ENCODE data around the gene ZNHIT1. TPM values are rescaled to one million over a fixed set of nuclear protein-coding genes. Genes with fewer than 3 reads are reported as not detected.

The ZNHIT1 gene
- total and polyA plus RNA-seq, 4 donors, result 49.2 to 167 (median 70.9) TPM

GRCh38 chr7:101208794-101209193 lies 9.2 kb upstream of the ZNHIT1 start:
- no peaks in the 10 kb centered on the region for H3K9me3 ChIP-seq (ENCODE audit: control insufficient read depth in 4 of 4, insufficient read depth in 3 of 4, low read length in 3 of 4)
- no peaks in the 10 kb centered on the region for H3K4me1 ChIP-seq (ENCODE audit: control insufficient read depth in 5 of 5, insufficient read depth in 5 of 5, low read length in 5 of 5)
- H3K27ac ChIP-seq (ENCODE audit: low read depth in 1 of 2, low read length in 1 of 2), result no peak overlapping the region
- peaks cover 0 to under 1% (median 0%) of the 10 kb centered on the region in 3 donors for H3K27me3 ChIP-seq (ENCODE audit: control insufficient read depth in 3 of 3, insufficient read depth in 3 of 3, low read length in 2 of 3)
- ATAC-seq (ENCODE audit: insufficient read depth, low FRiP score), result no peak
- TF ChIP-seq, protein P1, sequence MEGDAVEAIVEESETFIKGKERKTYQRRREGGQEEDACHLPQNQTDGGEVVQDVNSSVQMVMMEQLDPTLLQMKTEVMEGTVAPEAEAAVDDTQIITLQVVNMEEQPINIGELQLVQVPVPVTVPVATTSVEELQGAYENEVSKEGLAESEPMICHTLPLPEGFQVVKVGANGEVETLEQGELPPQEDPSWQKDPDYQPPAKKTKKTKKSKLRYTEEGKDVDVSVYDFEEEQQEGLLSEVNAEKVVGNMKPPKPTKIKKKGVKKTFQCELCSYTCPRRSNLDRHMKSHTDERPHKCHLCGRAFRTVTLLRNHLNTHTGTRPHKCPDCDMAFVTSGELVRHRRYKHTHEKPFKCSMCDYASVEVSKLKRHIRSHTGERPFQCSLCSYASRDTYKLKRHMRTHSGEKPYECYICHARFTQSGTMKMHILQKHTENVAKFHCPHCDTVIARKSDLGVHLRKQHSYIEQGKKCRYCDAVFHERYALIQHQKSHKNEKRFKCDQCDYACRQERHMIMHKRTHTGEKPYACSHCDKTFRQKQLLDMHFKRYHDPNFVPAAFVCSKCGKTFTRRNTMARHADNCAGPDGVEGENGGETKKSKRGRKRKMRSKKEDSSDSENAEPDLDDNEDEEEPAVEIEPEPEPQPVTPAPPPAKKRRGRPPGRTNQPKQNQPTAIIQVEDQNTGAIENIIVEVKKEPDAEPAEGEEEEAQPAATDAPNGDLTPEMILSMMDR (IDR thresholded peaks at IDR 0.05; ENCODE audit: control extremely low read depth, extremely low read depth), result no peak
- 90 to 94% methylated on average over 14 of the region's 14 CpGs for WGBS, 2 donors
- no peak for DNase-seq
- peaks cover 8 to 59% (median 12%) of the 10 kb centered on the region in 4 donors for H3K36me3 ChIP-seq (ENCODE audit: control insufficient read depth in 4 of 4, insufficient read depth in 4 of 4, low read length in 4 of 4)
- H3K4me3 ChIP-seq, result no peak overlapping the region
- no peak overlapping the region for H3K9ac ChIP-seq (ENCODE audit: insufficient read depth in 1 of 2, low read length in 2 of 2)

DNA sequence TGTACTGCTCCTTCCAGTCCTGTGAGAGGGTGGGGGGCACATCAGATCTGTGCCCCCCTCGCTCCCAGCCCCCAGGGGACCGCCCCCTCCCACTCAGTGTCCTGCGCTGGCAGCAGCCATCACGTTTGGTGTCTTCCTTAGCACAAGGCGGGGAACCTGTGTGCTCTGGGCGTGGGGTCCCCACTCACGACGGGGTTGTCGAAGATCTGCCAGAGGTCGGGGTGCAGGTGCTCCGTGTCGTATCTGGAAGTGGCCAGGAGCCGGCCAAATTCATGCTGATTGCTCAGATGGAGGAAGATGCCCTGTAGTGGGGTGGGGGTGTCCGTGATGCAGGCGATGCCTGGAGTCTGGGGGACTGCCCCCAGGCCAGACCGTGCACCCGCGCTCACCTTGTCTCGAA lies 7.8 kb upstream of the ZNHIT1 start:
- WGBS, 2 donors, result 95 to 97% methylated on average over 19 of the region's 19 CpGs
- Histone ChIP-seq H3K4me3 (no peak overlapping the region), H3K27me3 (ENCODE audit: control insufficient read depth in 3 of 3, insufficient read depth in 3 of 3, low read length in 2 of 3) (no peaks in the 10 kb centered on the region), H3K9me3 (ENCODE audit: control insufficient read depth in 4 of 4, insufficient read depth in 3 of 4, low read length in 3 of 4) (no peaks in the 10 kb centered on the region), H3K27ac (ENCODE audit: low read depth in 1 of 2, low read length in 1 of 2) (no peak overlapping the region), H3K4me1 (ENCODE audit: control insufficient read depth in 5 of 5, insufficient read depth in 5 of 5, low read length in 5 of 5) (no peaks in the 10 kb centered on the region), H3K9ac (ENCODE audit: insufficient read depth in 1 of 2, low read length in 2 of 2) (no peak overlapping the region), H3K36me3 (ENCODE audit: control insufficient read depth in 4 of 4, insufficient read depth in 4 of 4, low read length in 4 of 4) (peaks cover 10 to 63% (median 12%) of the 10 kb centered on the region in 4 donors)
- ATAC-seq (ENCODE audit: insufficient read depth, low FRiP score) (no peak), DNase-seq (no peak)
- TF ChIP-seq, protein P1 (IDR thresholded peaks at IDR 0.05; ENCODE audit: control extremely low read depth, extremely low read depth), result no peak

DNA sequence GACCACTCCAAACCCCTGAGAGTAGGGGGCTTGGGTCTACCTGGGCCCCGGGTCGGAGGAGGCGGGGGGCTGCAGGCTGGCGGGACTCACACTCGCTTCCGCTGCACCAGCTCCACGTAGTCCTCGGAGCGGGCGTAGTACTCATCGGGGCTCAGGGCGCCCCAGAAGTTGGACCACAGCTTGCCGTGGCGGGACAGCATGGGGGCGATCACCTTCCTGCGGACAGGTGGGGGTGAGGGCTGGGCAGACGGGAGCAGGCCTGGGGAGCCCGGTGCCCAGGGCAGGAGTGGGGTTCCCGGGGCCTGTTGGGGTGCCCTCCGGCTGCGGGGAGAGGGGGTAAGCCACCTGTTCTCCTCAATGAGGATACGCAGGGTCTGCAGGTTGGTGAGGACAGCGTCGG lies 6.5 kb upstream of the ZNHIT1 start:
- ATAC-seq (ENCODE audit: insufficient read depth, low FRiP score) (no peak), DNase-seq (no peak)
- no peaks in the 10 kb centered on the region for H3K9me3 ChIP-seq (ENCODE audit: control insufficient read depth in 4 of 4, insufficient read depth in 3 of 4, low read length in 3 of 4)
- no peak overlapping the region for H3K4me3 ChIP-seq
- no peaks in the 10 kb centered on the region for H3K27me3 ChIP-seq (ENCODE audit: control insufficient read depth in 3 of 3, insufficient read depth in 3 of 3, low read length in 2 of 3)
- no peak overlapping the region for H3K9ac ChIP-seq (ENCODE audit: insufficient read depth in 1 of 2, low read length in 2 of 2)
- TF ChIP-seq, protein P1 (IDR thresholded peaks at IDR 0.05; ENCODE audit: control extremely low read depth, extremely low read depth), result no peak
- H3K36me3 ChIP-seq (ENCODE audit: control insufficient read depth in 4 of 4, insufficient read depth in 4 of 4, low read length in 4 of 4), result peaks cover 11 to 61% (median 14%) of the 10 kb centered on the region in 4 donors
- 97% methylated on average over 24 of the region's 24 CpGs for WGBS, 2 donors
- no peak overlapping the region for H3K27ac ChIP-seq (ENCODE audit: low read depth in 1 of 2, low read length in 1 of 2)
- H3K4me1 ChIP-seq (ENCODE audit: control insufficient read depth in 5 of 5, insufficient read depth in 5 of 5, low read length in 5 of 5), result peaks cover 0 to 7% (median 5%) of the 10 kb centered on the region in 5 donors

- DNase-seq (no peak), ATAC-seq (ENCODE audit: insufficient read depth, low FRiP score) (no peak)
- no peaks in the 10 kb centered on the region for H3K27me3 ChIP-seq (ENCODE audit: control insufficient read depth in 3 of 3, insufficient read depth in 3 of 3, low read length in 2 of 3)
- H3K4me1 ChIP-seq (ENCODE audit: control insufficient read depth in 5 of 5, insufficient read depth in 5 of 5, low read length in 5 of 5), result peaks cover 0 to 10% (median 7%) of the 10 kb centered on the region in 5 donors
- no peaks in the 10 kb centered on the region for H3K9me3 ChIP-seq (ENCODE audit: control insufficient read depth in 4 of 4, insufficient read depth in 3 of 4, low read length in 3 of 4)
- H3K4me3 ChIP-seq, result no peak overlapping the region
- H3K9ac ChIP-seq (ENCODE audit: insufficient read depth in 1 of 2, low read length in 2 of 2), result no peak overlapping the region
- TF ChIP-seq, protein P1 (IDR thresholded peaks at IDR 0.05; ENCODE audit: control extremely low read depth, extremely low read depth), result no peak
- H3K27ac ChIP-seq (ENCODE audit: low read depth in 1 of 2, low read length in 1 of 2), result no peak overlapping the region
- 95 to 97% methylated on average over 8 of the region's 8 CpGs for WGBS, 2 donors
- peaks cover 11 to 58% (median 13%) of the 10 kb centered on the region in 4 donors for H3K36me3 ChIP-seq (ENCODE audit: control insufficient read depth in 4 of 4, insufficient read depth in 4 of 4, low read length in 4 of 4)
Observed at GRCh38 chr7:101212014-101212413, 6.0 kb upstream of the ZNHIT1 start.

Measured in lung (tissue), 12 donors.